Hepatocyte (in vitro differentiated cells): ENCODE data around the gene MKNK2. TPM values are rescaled to one million over a fixed set of nuclear protein-coding genes. Genes with fewer than 3 reads are reported as not detected.
A peak's percentile ranks its signal among the peaks of the same experiment; 100 is the strongest.

ENCODE experiments used
- DNase-seq: peaks from one replicate; pipeline ENCODE4 v3.0.0-alpha.2; 2016; ENCODE audit warnings: low spot score
- H2AFZ ChIP-seq: fragments of 200-600 bp; sonication (generic); 2 replicates; pipeline ENCODE4 v1.6.0; 2016; ENCODE audit warnings: antibody characterized with exemption, mild to moderate bottlenecking
- H3K27ac ChIP-seq: fragments of 200-600 bp; sonication (generic); 2 replicates; pipeline ENCODE4 v1.5.1; 2016; ENCODE audit warnings: mild to moderate bottlenecking
- H3K27me3 ChIP-seq: fragments of 200-600 bp; sonication (generic); 2 replicates; pipeline ENCODE4 v1.6.1; 2016
- H3K36me3 ChIP-seq: fragments of 200-600 bp; sonication (generic); replicated peaks from 2 replicates; pipeline ENCODE4 v1.5.1; 2016; ENCODE audit warnings: low read depth; ENCODE audit not compliant: insufficient read depth
- H3K4me1 ChIP-seq: fragments of 200-600 bp; sonication (generic); 2 replicates; pipeline ENCODE4 v1.5.1; 2016; ENCODE audit warnings: mild to moderate bottlenecking, moderate library complexity; ENCODE audit not compliant: insufficient read depth
- H3K4me2 ChIP-seq: fragments of 200-600 bp; sonication (generic); 2 replicates; pipeline ENCODE4 v1.6.0; 2016
- H3K4me3 ChIP-seq: fragments of 200-600 bp; sonication (generic); 2 replicates; pipeline ENCODE4 v1.5.1; 2016; ENCODE audit warnings: mild to moderate bottlenecking
- H3K79me2 ChIP-seq: fragments of 200-600 bp; sonication (generic); 2 replicates; pipeline ENCODE4 v1.6.0; 2017; ENCODE audit warnings: mild to moderate bottlenecking
- H3K9me2 ChIP-seq: fragments of 200-600 bp; sonication (generic); replicated peaks from 2 replicates; pipeline ENCODE4 v1.6.0; 2017; ENCODE audit warnings: mild to moderate bottlenecking; ENCODE audit not compliant: insufficient read depth
- H3K9me3 ChIP-seq: fragments of 200-600 bp; sonication (generic); 2 replicates; pipeline ENCODE4 v1.5.1; 2016; ENCODE audit warnings: low read depth, mild to moderate bottlenecking
- H4K20me1 ChIP-seq: fragments of 200-600 bp; sonication (generic); 2 replicates; pipeline ENCODE4 v1.6.0; 2016; ENCODE audit warnings: mild to moderate bottlenecking; ENCODE audit not compliant: insufficient read depth, poor library complexity, severe bottlenecking
- EZH2 ChIP-seq: fragments of 200-600 bp; sonication (generic); IDR thresholded peaks from 2 replicates; pipeline ENCODE4 v1.6.1; 2016; ENCODE audit warnings: antibody characterized with exemption, mild to moderate bottlenecking, borderline replicate concordance
- EZH2phosphoT487 ChIP-seq: fragments of 200-600 bp; sonication (generic); IDR thresholded peaks from one replicate; pipeline ENCODE4 v1.6.1; 2018; ENCODE audit warnings: antibody characterized with exemption, mild to moderate bottlenecking, low read depth, moderate library complexity; ENCODE audit not compliant: unreplicated experiment, severe bottlenecking
- WGBS: methylation state at CpG from one replicate; pipeline ENCODE4 v1.1.6; 2016; ENCODE audit warnings: low lambda C conversion rate; ENCODE audit errors: missing lambda C conversion rate; 5-methylcytosine and 5-hydroxymethylcytosine counted together
- polyA plus RNA-seq: library from polyadenylated mRNA; unstranded; fragments of >200 nt; fragmentation: Nextera tagmentation; extraction: Ambion mirVana; gene quantifications from 2 replicates; pipeline ENCODE4 v1.2.1, GENCODE V29; 2016
- total RNA-seq: library from RNA; depleted of rRNA; stranded (reverse); fragments of >200 nt; gene quantifications from 2 replicates; pipeline ENCODE4 v1.2.3, GENCODE V29; 2014
- TF ChIP-seq, protein P1 (sequence below): fragments of 200-600 bp; sonication (generic); IDR thresholded peaks from 2 replicates; pipeline ENCODE4 v1.5.1; 2016; ENCODE audit warnings: antibody characterized with exemption, mild to moderate bottlenecking; ENCODE audit not compliant: poor library complexity

The MKNK2 gene
- total RNA-seq (90.4 and 98.2 TPM in 2 replicates), polyA plus RNA-seq (126 and 136 TPM in 2 replicates)

DNA sequence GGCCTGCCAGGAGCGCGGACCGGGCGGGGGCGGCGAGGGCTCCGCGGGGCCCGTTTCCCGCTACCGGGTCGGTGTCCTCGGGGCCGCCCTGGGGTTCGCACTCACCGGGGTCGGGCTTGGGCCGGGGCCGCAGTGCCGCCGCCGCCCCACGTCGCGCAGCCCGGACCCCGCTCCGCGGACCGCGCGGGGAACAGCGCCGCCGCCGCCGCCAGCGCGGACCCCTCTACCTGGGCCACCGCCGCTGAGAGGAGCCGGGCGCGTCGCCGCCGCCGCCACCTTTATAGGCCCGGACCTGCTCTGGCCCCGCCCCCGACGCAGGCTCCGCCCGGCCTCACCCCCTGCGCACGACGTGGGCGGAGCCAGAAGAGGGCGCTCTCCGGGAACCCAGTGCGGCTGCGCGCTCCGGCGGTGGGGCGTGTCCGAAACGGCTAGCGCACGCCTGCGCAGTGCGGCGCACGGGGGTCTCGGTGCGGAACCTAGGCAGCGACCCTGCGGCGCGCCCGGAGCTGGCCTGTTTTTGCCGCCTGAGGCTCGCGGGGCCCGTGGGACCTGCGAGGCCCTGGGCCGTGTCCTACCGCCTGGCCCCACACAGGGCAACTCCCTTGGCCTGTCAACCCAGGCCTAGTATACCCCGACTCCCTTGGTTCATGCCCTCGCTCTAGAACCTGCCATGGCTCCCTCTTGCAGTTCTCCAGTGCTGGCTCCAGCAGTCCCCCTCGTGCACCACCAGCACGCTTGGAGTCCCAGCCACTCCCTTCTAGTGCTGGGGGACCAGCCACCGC, at the start of gene MKNK2:
Gene MKNK2, minus strand, starts transcription at position 254 of the 782 bp plus-strand sequence. CDS start 393 bp downstream, outside the sequence.
- Histone ChIP-seq H3K9me3 (no peaks in the 10 kb centered on the region), H3K4me2 (peak within 1 kb of the TSS; percentile 90), H3K27ac (peak within 1 kb of the TSS; percentile 91), H3K27me3 (no peaks in the 10 kb centered on the region), H3K9me2 (no peaks in the 10 kb centered on the region), H3K79me2 (peaks cover 45% of the 10 kb centered on the region), H2AFZ (no peak within 1 kb of the TSS), H4K20me1 (peaks cover 45% of the 10 kb centered on the region), H3K36me3 (no peaks in the 10 kb centered on the region), H3K4me1 (peaks cover 37% of the 10 kb centered on the region), H3K4me3 (peak within 1 kb of the TSS; percentile 99)
- peak; percentile 97 for DNase-seq
- WGBS, result 6% methylated on average over 43 of the region's 93 CpGs
- TF ChIP-seq EZH2, result no peak
- TF ChIP-seq EZH2phosphoT487, result no peak
- TF ChIP-seq, protein P1, sequence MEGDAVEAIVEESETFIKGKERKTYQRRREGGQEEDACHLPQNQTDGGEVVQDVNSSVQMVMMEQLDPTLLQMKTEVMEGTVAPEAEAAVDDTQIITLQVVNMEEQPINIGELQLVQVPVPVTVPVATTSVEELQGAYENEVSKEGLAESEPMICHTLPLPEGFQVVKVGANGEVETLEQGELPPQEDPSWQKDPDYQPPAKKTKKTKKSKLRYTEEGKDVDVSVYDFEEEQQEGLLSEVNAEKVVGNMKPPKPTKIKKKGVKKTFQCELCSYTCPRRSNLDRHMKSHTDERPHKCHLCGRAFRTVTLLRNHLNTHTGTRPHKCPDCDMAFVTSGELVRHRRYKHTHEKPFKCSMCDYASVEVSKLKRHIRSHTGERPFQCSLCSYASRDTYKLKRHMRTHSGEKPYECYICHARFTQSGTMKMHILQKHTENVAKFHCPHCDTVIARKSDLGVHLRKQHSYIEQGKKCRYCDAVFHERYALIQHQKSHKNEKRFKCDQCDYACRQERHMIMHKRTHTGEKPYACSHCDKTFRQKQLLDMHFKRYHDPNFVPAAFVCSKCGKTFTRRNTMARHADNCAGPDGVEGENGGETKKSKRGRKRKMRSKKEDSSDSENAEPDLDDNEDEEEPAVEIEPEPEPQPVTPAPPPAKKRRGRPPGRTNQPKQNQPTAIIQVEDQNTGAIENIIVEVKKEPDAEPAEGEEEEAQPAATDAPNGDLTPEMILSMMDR, result peak; percentile 55

DNA sequence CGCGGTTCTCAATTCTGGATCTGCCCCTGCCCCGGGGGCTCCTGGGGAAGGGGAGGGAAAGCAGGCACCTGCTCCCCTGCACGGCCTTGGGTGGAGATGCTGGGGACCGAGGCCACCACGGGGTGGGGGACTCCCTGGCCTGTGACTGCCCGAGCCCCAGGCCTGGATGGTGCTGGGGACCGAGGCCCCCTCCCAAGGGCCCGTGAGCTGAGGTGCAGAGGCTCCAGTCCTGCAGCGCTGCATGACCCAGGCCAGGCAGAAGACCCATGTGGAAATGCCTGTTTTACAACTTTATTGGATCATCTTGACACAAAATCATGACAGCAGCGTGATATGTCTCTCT, 49.6 kb upstream of the MKNK2 start:
- no peaks in the 10 kb centered on the region for H3K27me3 ChIP-seq
- WGBS, result 95% methylated on average over 7 of the region's 11 CpGs
- no peak overlapping the region for H3K4me2 ChIP-seq
- DNase-seq, result no peak
- no peak overlapping the region for H2AFZ ChIP-seq
- H4K20me1 ChIP-seq, result peaks cover 18% of the 10 kb centered on the region
- peaks cover 8% of the 10 kb centered on the region for H3K79me2 ChIP-seq
- TF ChIP-seq EZH2 (no peak), EZH2phosphoT487 (no peak)
- TF ChIP-seq, protein P1, result no peak
- peaks cover 5% of the 10 kb centered on the region for H3K4me1 ChIP-seq
- H3K9me3 ChIP-seq, result no peaks in the 10 kb centered on the region
- no peak overlapping the region for H3K4me3 ChIP-seq
- no peak overlapping the region for H3K27ac ChIP-seq
- H3K36me3 ChIP-seq, result no peaks in the 10 kb centered on the region
- H3K9me2 ChIP-seq, result no peaks in the 10 kb centered on the region

DNA sequence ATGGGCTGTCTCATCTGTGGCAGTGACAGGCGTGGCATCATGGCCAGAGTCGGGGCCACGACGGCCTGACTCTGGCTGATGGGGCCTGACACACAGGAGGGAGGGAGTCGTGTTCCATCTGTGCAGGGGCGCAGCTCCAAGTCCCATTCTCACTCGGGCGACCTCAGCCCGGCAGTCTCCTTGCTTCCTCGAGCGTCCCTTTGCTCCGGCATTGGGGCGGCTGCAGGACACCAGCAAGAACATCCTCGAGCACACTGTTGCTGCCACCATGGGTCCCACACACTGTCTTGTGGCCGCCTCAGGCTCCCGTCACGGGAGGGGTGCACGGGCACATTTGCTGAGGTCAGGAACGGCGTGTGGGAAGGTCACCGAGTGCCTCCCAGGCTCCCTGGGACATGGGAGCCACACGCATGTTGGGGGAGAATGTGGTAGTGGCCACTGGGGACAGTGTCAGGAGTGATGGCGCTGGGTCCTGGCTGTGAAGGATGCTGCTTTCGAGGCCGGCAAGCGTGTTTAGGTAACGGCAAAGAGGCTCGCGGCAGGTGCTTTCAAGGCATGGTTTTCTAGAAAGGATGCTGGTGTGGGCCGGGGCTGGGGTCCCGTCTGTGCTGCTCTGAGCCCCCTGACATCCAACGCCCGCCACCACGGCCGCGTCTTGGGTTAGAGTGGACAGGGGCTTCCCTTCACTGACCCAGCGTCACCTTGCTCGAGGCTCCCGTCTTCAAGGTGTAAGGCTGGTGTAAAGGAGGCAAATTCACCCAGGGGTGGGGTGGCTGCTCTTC, 49.1 kb upstream of the MKNK2 start:
- Histone ChIP-seq H3K4me1 (peaks cover 9% of the 10 kb centered on the region), H3K36me3 (no peaks in the 10 kb centered on the region), H3K4me3 (no peak overlapping the region), H3K4me2 (no peak overlapping the region), H4K20me1 (peaks cover 18% of the 10 kb centered on the region), H3K79me2 (peaks cover 12% of the 10 kb centered on the region), H3K9me2 (no peaks in the 10 kb centered on the region), H2AFZ (no peak overlapping the region), H3K9me3 (no peaks in the 10 kb centered on the region), H3K27ac (no peak overlapping the region), H3K27me3 (no peaks in the 10 kb centered on the region)
- TF ChIP-seq EZH2phosphoT487, result no peak
- no peak for DNase-seq
- WGBS, result 95% methylated on average over 39 of the region's 39 CpGs

DNA sequence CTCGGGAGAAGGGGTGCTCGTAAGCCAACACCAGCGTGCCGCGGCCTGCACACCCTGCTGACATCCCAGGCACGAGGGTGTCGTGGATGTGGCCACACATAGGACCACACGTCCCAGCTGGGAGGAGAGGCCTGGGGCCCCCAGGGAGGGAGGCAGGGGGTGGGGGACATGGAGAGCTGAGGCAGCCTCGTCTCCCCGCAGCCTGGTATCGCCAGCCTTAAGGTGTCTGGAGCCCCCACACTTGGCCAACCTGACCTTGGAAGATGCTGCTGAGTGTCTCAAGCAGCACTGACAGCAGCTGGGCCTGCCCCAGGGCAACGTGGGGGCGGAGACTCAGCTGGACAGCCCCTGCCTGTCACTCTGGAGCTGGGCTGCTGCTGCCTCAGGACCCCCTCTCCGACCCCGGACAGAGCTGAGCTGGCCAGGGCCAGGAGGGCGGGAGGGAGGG, 48.0 kb upstream of the MKNK2 start:
- no peak overlapping the region for H2AFZ ChIP-seq
- H3K79me2 ChIP-seq, result peaks cover 18% of the 10 kb centered on the region
- WGBS, result 79% methylated on average over 7 of the region's 16 CpGs
- peaks cover 20% of the 10 kb centered on the region for H3K4me1 ChIP-seq
- no peaks in the 10 kb centered on the region for H3K36me3 ChIP-seq
- no peak overlapping the region for H3K4me3 ChIP-seq
- H3K9me2 ChIP-seq, result no peaks in the 10 kb centered on the region
- H3K27me3 ChIP-seq, result no peaks in the 10 kb centered on the region
- TF ChIP-seq, protein P1, result no peak
- TF ChIP-seq EZH2 (no peak), EZH2phosphoT487 (no peak)
- no peak overlapping the region for H3K4me2 ChIP-seq
- DNase-seq, result no peak
- peaks cover 15% of the 10 kb centered on the region for H4K20me1 ChIP-seq
- H3K27ac ChIP-seq, result no peak overlapping the region
- no peaks in the 10 kb centered on the region for H3K9me3 ChIP-seq
